NCI-H128 (cell line): Measurements from ENCODE around the gene TMEM121.

Source experiments
- DNase-seq: peaks from one replicate; lab custom pipeline; 2025; ENCODE audit not compliant: unreplicated experiment; lab: John Stamatoyannopoulos, UW

Gene TMEM121

DNA sequence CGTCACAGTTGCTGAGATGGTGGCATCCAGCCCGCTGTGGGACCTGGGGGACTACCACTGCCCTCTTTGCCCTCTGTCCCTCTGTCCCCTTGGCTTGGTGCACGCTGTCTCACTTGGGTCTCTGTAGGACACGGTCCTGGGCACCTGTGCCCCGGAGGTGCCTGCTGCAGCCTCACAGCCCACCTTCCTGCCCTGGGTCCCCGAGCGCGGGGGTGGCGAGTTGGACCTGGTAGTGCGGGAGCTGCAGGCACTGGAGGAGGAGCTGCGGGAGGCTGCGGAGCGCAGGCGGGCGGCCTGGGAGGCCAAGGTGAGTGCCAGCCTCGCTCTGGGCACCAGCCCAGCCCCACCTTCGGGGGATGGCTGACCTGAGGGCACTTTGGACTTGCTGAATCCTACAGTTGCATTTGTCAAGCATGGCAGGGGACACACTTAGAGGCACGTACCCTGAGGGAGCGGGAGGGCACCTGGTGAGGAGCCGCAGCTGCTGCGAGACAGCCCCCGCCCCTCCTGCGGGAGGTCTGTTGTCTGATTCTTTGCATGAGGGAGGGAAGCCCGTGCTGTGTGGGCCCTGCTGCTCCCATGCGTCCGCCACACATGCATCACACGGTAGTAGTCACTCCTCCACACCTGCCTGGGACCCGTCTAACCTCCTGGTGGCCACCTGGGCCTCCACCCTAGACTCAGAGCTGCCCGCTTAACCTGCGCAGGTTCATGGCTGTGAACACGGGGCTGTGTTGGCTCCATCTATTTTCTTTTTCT lies 28.5 kb upstream of the TMEM121 start:
- no peak for DNase-seq

DNA sequence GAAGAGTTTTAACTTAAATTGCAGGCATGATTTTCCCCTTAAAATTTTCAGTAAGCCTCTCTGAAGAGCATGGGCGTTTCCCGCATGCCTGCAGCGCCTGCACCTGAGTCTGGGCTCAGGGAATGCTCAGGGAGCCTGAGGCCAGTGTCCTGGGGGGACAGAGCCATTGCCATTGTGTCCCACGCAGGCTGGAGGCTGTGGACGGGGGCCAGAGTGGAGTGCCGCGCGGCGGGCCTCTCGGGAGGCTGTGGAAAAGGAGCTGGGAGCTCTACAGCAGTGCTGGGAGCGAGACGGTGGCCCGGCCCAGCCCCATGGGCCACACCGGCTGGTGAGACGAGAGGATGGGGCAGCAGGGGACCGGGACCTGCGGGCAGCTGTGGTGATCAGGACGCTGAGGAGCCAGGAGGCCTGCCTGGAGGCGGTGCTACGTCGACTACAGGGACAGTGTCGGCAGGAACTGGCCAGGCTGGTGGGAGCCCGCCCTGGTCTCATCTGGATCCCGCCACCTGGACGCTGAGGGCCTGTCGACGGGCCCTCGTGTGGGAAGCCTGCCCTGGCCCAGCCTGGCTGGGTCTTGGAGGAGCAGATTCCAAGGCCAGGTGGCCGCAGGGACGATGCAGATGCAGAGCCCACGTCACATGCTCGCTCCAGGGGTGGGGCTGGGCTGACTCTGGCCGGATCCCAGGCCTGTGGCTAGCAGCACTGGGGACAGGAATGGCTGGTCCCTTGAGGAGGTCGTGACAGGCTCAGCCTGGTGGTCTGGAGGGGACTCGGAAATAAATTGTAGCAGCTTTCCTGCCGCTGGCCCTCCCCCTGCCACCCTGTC lies 27.7 kb upstream of the TMEM121 start:
- no peak for DNase-seq

DNA sequence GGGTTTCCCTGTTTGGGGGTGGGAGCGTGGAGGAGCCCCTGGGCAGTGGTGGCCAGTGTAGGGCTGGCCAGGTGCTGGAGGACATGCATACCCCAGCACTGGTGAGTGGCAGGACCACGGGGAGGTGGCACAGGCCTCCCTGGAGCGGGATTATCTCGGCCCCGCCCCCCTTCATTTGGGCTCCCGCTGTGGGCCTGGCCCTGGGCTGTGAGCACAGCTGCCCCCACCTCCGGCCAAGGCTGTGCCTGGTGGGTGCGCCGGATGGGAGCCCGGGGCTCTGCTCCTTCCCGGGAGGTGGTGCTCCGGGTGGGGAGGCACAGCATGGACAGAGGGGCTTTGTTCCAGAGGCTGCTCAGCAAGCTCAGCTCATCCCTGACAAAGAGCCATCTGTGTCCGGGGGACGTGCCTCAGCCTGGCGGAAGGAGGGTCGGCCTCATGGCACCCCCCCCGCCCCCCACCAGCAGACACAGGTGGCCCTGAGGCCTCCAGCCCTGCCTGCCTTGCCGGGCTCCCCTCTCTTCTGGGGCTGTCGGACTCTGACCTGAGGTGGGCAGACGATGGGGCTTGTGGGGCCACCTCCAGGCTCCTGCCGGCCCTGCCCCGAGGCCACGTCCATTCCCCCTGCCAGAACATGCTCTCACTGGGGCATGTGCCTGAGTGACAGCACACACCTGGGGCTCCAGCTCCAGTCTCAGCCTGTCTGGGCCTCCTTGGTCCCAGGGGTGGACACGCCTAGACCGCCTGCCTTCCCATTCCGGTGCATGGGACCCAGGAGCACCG lies 26.9 kb upstream of the TMEM121 start:
- DNase-seq: no peak

DNA sequence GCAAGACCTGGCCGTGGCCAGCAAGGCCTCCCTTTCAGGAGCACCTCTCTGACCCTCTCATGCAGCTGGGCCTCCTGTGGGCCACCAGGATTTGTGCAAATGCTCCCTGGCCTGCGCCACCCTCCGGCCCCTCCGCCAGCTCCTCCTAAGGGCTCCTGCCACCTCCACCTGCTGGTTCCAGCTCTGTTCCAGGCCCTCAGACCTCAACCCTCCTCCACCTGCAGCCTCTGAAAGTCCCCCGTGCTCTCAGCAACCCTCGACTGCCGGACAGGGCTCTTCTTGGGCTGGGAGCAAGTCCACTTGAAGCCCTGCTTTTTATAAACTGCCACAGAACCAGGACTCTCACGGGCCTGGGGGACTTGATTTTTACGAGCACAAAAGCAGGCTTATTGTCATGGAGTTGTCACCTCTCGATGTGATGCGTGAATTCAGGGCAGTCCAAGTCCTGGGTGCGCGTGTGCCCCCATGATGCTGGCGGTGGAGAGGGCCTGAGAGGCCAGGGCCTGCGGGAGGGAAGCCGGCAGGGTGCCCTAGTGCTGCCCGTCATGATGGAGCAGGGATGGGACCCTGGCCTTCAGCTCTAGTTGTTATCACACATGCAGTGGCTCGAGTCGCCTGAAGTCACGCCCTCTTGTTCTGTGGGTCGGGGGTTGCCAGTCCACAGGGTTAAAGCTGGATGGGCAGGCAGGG lies 26.2 kb upstream of the TMEM121 start:
- no peak for DNase-seq

DNA sequence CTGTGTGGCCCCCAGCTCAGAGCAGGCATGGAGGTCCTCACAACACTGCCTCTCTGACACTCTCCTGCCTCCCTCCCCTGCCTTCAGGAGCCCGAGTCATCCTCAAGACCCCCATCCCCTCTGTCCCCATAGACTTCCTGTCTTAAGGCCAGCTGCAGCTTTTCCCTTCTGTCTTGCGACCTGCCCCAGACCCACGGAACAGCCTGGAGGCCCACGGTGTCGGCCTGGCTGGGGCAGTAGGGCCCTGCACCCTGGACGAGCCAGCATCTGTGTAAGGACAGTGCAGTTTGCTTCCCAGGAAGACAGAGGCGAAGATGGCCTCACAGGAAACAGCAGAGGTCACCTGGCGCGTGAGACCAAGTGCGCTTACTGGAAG lies 25.7 kb upstream of the TMEM121 start:
- DNase-seq: no peak

DNA sequence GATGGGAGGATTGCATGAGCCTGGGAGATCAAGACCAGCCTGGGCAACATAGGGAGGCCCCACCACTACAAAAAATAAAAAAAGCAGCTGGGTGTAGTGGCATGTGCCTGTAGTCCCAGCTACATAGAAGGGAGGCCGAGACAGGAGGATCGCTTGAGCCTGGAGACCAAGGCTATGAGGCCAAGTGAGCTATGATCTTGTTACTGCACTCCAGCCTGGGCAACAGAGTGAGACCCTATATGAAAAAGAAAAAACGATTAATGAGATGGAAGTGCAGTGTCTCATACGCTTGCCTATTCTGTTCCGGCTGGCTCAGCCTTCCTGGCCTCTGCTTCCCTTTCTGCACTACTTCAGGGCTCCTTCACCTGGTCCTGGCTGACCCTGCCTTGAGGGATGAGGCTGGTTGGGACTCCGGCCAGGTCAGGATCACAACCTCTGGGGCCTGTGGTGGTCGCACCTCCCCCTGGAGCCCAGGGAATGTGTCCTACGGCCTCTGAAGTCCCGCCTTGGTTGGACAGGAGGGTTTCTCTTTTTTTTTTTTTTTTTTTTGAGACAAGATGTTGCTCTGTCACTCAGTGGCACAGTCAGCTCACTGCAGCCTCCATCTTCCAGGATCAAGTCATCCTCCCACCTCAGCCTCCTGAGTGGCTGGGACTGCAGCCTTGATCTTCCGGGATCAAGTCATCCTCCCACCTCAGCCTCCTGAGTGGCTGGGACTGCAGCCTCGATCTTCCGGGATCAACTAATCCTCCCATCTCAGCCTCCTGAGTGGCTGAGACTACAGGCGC lies 24.7 kb upstream of the TMEM121 start:
- DNase-seq: no peak

DNA sequence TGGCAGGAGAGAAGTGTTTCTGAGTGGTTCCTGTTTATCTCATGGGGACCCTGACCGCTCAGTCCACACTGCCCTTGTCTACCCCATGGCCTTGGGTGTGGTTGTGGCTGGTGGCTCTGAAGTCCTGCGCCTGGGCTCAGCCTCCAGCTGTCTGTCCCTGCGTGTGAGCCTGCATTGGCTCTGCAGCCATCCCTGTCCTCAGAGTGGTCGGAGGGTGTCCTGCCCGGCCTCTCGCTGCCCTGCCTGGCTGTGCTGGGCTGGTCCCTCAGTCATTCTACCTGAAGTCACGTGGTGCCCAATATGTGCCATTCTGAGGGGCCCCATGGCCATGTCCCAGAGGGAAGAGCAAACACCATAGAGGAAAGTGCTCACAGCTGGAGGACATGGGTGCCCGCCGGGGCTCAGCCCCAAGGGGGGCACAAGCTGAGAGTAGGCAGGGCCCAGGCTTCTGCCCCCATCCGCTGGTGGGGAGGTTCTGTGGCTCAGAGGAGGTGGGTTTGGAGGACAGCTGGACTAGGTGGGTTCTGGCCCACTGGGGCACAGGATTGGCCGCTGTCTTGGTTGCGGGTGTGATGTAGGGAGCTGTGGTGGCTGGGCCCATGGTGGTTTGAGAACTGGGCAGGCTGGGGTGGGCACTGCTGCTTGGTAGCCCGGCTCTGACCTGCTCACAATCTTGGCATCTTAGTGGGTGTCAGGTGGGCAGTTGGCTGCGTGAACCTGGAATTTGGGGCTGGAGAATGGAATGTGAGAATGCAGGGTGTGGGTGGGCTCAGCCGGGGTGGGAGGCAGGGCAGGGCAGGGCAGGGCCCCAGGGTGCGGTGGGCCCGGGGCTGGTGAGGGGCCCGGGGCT lies 23.7 kb upstream of the TMEM121 start:
- DNase-seq: no peak

DNA sequence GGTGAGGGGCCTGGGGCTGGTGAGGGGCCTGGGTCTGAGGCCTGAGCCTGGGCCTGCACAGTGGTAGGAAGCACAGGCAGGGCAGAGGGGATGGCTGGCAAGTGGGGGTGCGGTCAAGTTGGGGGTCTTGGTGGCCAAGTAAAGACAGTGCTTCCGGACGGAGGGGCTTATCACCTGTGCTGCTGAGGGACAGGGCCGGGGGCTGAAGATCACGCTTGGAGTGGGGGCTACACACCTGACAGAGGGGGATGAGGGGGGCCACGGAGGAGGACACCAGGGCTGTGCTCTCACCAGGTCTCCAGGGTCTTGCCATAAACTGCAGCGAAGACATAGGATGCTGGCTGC lies 23.1 kb upstream of the TMEM121 start:
- no peak for DNase-seq

DNA sequence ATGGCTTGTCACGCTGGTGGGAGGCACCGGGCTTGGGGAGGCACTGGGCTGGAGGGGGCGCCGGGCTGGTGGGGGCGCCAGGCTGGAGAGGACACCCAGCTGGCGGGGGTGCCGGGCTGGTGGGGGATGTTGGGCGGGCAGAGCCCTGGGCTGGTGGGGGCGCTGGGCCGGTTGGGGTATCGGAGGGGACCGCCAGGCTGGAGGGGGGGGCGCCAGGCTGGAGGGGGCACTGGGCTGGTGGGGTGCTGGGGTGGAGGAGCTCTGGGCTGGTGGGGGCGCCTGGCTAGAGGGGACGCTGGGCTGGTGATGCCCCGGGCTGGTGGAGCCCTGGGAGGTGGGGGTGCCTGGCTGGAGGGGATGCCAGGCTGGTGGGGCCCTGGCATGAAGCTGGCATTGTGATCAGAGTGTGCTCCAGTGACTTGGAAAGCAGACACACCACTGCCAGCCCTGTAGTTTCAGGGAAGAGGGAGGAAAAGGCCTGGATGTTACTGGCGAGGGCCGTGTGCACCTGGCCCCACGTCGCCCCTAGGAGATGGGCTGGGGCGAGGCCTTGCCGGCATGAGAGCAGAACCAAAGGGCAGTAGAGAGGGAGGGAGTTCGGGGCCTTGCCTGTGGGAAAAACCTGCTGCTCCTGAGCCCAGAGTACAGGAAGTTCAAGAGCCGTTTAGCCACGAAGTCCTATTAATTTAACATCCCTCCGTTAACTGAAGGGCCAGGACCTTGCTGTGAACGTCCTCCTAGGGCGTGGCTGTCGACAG lies 22.3 kb upstream of the TMEM121 start:
- no peak for DNase-seq

DNA sequence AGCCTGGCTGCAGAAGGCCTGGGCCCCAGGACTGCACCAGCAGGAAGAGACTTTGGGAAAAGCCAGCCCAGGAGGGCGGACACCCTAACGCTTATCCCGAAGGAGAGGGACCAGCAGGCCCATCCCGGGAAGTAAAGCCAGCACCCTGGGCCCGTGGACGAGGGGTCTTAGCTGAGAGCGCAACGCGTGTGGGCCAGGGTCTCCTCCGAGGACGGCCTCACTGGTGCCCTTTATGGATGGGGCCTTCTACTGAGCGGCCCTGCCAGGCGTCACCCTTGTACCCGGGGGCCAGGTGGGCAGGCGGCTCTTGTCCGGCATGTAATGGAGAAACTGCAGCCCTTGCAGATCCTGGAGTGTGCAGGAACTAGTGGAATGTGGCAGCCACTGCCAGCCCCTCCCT lies 21.3 kb upstream of the TMEM121 start:
- DNase-seq: no peak

DNA sequence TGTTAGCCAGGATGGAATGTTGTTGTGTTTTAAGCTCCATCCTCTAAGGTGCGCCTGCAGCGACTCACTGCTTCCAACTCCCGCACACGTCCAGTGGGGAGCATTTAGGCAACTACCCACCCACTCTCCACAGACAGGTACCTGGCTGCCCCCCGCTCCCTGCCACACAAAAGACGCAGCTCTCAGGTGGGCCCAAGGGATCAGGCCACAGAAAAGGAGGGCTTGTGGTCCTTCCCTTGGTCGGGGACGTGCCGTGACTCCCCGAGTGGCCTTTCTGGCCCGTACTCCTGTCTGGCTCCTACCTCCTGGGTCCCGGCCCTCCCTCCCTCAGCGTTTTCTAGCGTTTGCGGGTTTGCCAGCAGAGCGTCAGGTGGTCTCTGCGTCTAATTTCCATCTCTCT lies 19.1 kb upstream of the TMEM121 start:
- no peak for DNase-seq

DNA sequence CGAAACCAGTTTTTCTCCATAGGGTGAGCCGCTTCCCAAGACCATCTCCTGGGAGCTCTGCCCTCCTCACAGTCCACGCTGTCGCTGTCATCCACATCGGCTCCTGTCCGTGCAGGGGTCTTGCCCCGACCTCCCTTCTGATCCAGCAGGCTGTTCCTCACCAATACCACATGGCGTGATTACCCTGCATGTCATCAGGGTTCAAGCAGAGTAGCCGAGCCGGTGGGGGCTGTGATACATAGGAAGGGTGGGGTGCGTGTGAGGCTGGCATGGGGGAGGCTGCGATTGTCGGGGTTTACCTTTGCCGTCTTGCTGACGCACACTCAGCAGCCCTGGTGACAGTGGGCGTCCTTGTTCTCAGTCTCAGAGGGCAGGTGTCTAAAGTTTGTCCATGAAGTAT lies 18.3 kb upstream of the TMEM121 start:
- DNase-seq: no peak

DNA sequence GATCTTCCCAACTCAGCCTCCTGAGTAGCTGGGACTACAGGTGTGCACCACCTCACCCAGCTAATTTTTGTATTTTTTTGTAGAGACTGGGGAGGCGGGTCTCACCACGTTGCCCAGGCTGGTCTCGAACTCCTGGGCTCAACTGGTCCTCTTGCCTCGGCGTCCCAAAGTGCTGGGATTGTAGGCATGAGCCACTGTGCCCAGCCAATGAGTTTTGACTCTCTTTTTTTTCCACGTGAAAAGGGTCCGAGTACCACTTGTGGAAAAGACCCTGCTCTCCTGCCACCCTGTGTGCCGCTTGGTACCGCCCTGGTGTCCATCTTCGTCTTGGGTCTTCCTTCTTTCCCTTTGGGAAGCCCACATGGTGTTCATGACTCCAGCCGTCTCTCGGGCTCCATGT lies 17.8 kb upstream of the TMEM121 start:
- DNase-seq: no peak

DNA sequence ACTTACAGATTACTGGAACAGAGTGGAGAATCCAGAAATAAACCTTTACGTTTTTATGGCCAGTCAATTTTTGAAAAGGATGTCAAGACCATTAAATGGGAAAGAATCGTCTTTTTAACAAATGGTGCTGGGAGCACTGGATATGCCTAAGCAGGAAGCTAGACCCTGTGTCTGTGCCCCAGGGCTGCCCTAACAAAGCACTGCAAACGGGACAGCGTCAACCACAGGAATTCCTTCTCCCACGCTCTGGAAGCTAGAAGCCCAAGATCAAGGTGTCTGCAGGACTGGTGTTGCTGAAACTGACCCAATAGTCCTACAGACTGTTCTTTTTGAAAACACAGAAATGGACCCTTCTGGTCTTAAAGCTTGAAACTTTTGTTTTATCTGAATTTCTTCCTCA lies 9.3 kb upstream of the TMEM121 start:
- no peak for DNase-seq

DNA sequence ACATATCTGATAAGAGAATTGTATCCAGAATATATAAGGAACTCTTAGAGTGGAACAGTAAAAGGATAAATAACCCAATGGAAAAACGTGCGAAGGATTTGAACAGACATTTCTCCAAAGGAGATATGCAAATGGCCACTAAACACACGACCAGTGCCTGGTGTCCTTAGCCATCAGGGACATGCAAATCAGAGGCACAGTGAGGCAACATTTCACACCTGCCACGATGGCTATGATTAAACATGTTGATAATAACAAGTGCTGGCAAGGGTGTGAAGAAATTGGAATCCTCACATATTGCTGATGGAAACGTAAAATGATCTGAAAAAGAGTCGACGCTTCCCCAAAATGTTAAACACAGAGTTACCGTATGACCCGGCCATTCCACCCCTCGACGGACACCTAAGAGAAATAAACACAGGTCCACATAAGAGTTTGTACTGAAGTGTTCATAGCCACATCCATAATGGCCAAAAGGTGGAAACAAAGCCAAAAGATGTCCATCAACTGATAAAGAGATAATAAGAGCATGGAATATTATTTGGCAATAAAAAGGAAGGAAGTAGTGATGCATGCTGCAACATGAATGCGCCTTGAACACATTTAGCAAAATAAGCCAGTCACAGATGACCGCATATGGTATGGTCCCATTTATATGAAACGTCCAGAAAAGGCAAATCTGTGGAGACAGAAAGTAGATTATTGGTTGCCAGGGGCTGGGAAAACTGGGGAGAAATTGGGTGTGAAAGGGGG lies 6.3 kb upstream of the TMEM121 start:
- DNase-seq: no peak

DNA sequence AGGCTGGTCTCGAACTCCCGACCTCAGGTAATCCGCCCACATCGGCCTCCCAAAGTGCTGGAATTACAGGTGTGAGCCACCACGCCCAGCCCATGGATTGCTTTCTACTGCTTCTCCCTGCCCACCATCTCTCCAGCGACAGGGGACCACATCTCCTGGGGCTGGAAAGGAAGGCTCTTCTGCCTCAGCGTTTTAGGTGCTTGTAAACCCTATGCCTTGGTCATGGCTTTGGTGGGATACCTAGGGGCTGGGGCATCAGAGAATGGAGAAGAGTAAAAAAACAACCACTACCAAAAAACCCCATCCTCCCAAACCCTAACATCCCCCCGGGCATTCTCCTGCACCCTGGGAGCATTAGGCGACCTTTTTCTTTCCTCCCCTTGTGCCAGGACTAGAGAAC lies 1.1 kb upstream of the TMEM121 start:
- no peak for DNase-seq

DNA sequence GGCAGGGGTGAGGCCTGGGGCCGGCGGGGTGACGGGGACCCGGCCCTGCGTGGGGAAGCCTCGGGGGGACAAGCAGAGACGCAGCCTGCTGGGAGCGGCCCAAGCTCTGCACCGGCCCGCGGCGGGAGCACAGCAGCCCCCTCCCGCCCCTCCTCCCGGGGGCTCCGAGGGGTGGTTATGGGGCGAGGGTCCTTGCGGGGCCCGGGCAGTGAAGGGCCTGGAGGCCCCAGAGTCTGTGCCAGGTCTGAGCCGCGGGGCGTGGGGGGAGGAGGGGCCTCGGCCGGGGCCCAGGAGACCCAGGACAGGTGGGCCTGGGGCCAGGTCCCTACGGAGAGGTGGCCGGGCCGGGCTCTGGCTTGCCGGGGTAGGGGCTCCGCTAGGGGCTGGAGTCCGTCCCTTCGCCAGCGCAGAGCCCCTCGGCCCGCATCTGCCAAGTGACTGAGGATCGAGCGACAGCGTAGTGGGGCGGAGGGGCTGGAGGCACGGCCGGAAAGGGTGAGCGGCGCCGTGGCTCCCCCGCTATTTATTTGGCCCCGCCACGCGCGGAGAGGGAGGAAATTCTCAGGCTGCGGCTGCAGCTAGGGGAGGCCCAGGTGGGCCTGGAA lies 495 bp downstream of the TMEM121 start:
- DNase-seq: no peak

DNA sequence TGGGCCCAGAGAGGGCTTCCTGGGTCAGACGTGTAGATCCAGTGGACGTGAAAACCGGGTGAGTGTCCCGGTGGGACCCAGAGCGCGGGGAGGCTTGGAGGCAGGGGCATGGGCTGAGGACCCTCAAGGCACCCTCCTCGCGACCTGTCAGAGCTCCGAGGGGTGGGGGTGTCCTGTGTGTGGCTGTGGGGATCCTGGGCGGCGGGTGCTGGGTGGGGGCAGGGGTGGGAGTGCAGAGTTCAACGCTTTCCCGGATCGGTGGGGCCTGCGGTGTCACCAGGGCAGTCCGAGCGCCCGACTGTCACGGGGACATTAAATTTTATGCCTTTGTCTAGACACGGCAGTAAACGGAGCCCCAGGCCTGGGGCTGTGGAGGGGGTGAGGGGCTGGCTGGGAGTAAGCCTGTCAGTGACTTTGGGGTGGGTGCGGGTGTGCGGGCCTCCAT lies 1.0 kb downstream of the TMEM121 start:
- no peak for DNase-seq
